H1 (cell line): ENCODE measurements around the gene MAGED2. TPM values are rescaled to one million over a fixed set of nuclear protein-coding genes. Genes with fewer than 3 reads are reported as not detected.

Experiments used
- CTCF ChIA-PET: fragments of 300-600 bp; sonication (Branson Sonifier 250); formaldehyde crosslinking; loops from one replicate; lab custom pipeline; 2021; ENCODE audit not compliant: partially characterized antibody; lab: Charles Lee
- POLR2A ChIA-PET: fragments of 300-600 bp; sonication (Branson Sonifier 250); formaldehyde crosslinking; loops from one replicate; lab custom pipeline; 2021; ENCODE audit warnings: inconsistent platforms; ENCODE audit not compliant: partially characterized antibody; lab: Charles Lee
- DNase-seq, 2 experiments: peaks; one replicate each; pipeline versions ENCODE4 v3.0.0 to v3.0.0-alpha.2; 2010 to 2022; ENCODE audit warnings: low spot score in 2 of 2, low read depth in 1 of 2, mixed read lengths in 1 of 2
- FAIRE-seq: peaks from 2 replicates; lab custom pipeline; 2011; peaks lifted over from hg19 to GRCh38; lab: Jason Lieb, UNC
- H2AFZ ChIP-seq: 2 replicates; pipeline ENCODE4 v1.8.1; 2012; ENCODE audit warnings: low read length, inconsistent platforms
- H2AK5ac ChIP-seq: 2 replicates; pipeline ENCODE4 v1.6.1; 2013; ENCODE audit warnings: low read depth, low read length
- H2BK120ac ChIP-seq: replicated peaks from 2 replicates; pipeline ENCODE3; 2013; ENCODE audit warnings: low read depth, low read length, inconsistent platforms
- H2BK12ac ChIP-seq: 2 replicates; pipeline ENCODE4 v1.6.1; 2013; ENCODE audit warnings: low read depth, low read length
- H2BK15ac ChIP-seq: 2 replicates; pipeline ENCODE4 v1.6.1; 2013; ENCODE audit warnings: low read length
- H2BK20ac ChIP-seq: 2 replicates; pipeline ENCODE4 v1.6.1; 2013; ENCODE audit warnings: low read length
- H2BK5ac ChIP-seq: 2 replicates; pipeline ENCODE4 v1.6.1; 2013; ENCODE audit warnings: low read depth, low read length
- H3K14ac ChIP-seq: 2 replicates; pipeline ENCODE4 v1.6.1; 2013; ENCODE audit warnings: inconsistent platforms; ENCODE audit not compliant: insufficient read length
- H3K18ac ChIP-seq: 2 replicates; pipeline ENCODE4 v1.6.1; 2013; ENCODE audit warnings: low read length; ENCODE audit errors: extremely low read depth
- H3K23ac ChIP-seq: 2 replicates; pipeline ENCODE4 v1.6.1; 2013; ENCODE audit warnings: inconsistent platforms; ENCODE audit not compliant: insufficient read length
- H3K23me2 ChIP-seq: 2 replicates; pipeline ENCODE4 v1.6.1; 2013; ENCODE audit warnings: low read depth, low read length
- H3K27ac ChIP-seq: 2 replicates; pipeline ENCODE4 v1.6.1; 2011; ENCODE audit warnings: low read depth, low read length, inconsistent platforms
- H3K27me3 ChIP-seq, 4 experiments: replicated peaks in 1 of 4; 1 replicate in 1 of 4; 2 replicates in 3 of 4; pipeline versions ENCODE4 v1.6.1 to v1.8.1; 2011 to 2013; ENCODE audit warnings: low read length in 3 of 4, mild to moderate bottlenecking in 3 of 4, inconsistent platforms in 2 of 4, mixed read lengths in 2 of 4, moderate library complexity in 1 of 4; ENCODE audit not compliant: control insufficient read depth in 3 of 4, insufficient read depth in 3 of 4; ENCODE audit errors: extremely low read depth in 1 of 4
- H3K36me3 ChIP-seq, 4 experiments: 2 replicates each; pipeline versions ENCODE4 v1.6.1 to v1.8.1; 2011 to 2013; ENCODE audit warnings: mild to moderate bottlenecking in 4 of 4, low read length in 3 of 4, moderate library complexity in 2 of 4, control low read depth in 1 of 4, inconsistent platforms in 1 of 4; ENCODE audit not compliant: insufficient read depth in 4 of 4, control insufficient read depth in 2 of 4
- H3K4ac ChIP-seq: replicated peaks from 2 replicates; pipeline ENCODE3; 2013; ENCODE audit warnings: low read length, low read depth, mixed read lengths, inconsistent platforms; ENCODE audit not compliant: insufficient read length
- H3K4me1 ChIP-seq, 4 experiments: replicated peaks in 1 of 4; 1 replicate in 1 of 4; 2 replicates in 3 of 4; pipeline versions ENCODE4 v1.6.1 to v1.8.1; 2011 to 2013; ENCODE audit warnings: low read length in 3 of 4, inconsistent platforms in 2 of 4, mixed read lengths in 1 of 4; ENCODE audit not compliant: insufficient read depth in 4 of 4, control insufficient read depth in 3 of 4
- H3K4me2 ChIP-seq, 2 experiments: 2 replicates each; pipeline versions ENCODE4 v1.6.1 to v1.8.1; 2011 to 2013; ENCODE audit warnings: low read depth in 2 of 2, low read length in 2 of 2, control low read depth in 1 of 2, inconsistent platforms in 1 of 2, mild to moderate bottlenecking in 1 of 2; ENCODE audit not compliant: insufficient read depth in 1 of 2
- H3K4me3 ChIP-seq, 4 experiments: fragments of 200-600, 300-600 bp in 1 of 4; sonication (generic), shearing (Covaris generic), sonication (Bioruptor Twin) in 1 of 4; 2 replicates each; pipeline versions ENCODE4 v1.5.1 to v1.8.1; 2011 to 2016; ENCODE audit warnings: low read length in 4 of 4, low read depth in 3 of 4, control low read depth in 2 of 4, inconsistent platforms in 2 of 4, mild to moderate bottlenecking in 2 of 4, mixed read lengths in 1 of 4, moderate library complexity in 1 of 4; ENCODE audit not compliant: insufficient read depth in 2 of 4; ENCODE audit errors: extremely low read depth in 1 of 4
- H3K56ac ChIP-seq: replicated peaks from 2 replicates; pipeline ENCODE3; 2013; ENCODE audit warnings: low read depth, mild to moderate bottlenecking, mixed read lengths, low read length, inconsistent platforms; ENCODE audit not compliant: insufficient read length
- H3K79me1 ChIP-seq: 2 replicates; pipeline ENCODE4 v1.6.1; 2013; ENCODE audit warnings: low read depth, low read length, control low read depth
- H3K79me2 ChIP-seq, 2 experiments: 2 replicates each; pipeline versions ENCODE4 v1.6.1 to v1.8.1; 2012 to 2013; ENCODE audit warnings: low read length in 2 of 2, mild to moderate bottlenecking in 2 of 2, inconsistent platforms in 1 of 2; ENCODE audit not compliant: insufficient read depth in 2 of 2, control insufficient read depth in 1 of 2
- H3K9ac ChIP-seq, 4 experiments: replicated peaks in 1 of 4; 1 replicate in 1 of 4; 2 replicates in 3 of 4; pipeline versions ENCODE4 v1.6.1 to v1.8.1; 2011 to 2013; ENCODE audit warnings: low read depth in 3 of 4, low read length in 3 of 4, control low read depth in 2 of 4, mild to moderate bottlenecking in 2 of 4, moderate library complexity in 2 of 4, inconsistent platforms in 1 of 4; ENCODE audit errors: extremely low read depth in 1 of 4
- H3K9me3 ChIP-seq, 2 experiments: 2 replicates each; pipeline versions ENCODE4 v1.6.1 to v1.8.1; 2012 to 2013; ENCODE audit warnings: mild to moderate bottlenecking in 2 of 2, moderate library complexity in 2 of 2, control low read depth in 1 of 2, inconsistent platforms in 1 of 2, low read depth in 1 of 2, low read length in 1 of 2, mixed read lengths in 1 of 2; ENCODE audit not compliant: insufficient read depth in 2 of 2
- H4K20me1 ChIP-seq, 2 experiments: replicated peaks in 1 of 2; 2 replicates each; pipeline versions ENCODE3 to v1.8.1; 2011 to 2013; ENCODE audit warnings: inconsistent platforms in 2 of 2, low read length in 2 of 2, mild to moderate bottlenecking in 1 of 2; ENCODE audit not compliant: insufficient read depth in 2 of 2, control insufficient read depth in 1 of 2
- H4K5ac ChIP-seq: 2 replicates; pipeline ENCODE4 v1.6.1; 2013; ENCODE audit warnings: low read length, low read depth, mixed read lengths, inconsistent platforms; ENCODE audit not compliant: insufficient read length
- H4K8ac ChIP-seq: 2 replicates; pipeline ENCODE4 v1.8.0; 2013; ENCODE audit warnings: mild to moderate bottlenecking, moderate library complexity, low read length, inconsistent platforms; ENCODE audit not compliant: insufficient read depth; ENCODE audit errors: extremely low read depth
- H4K91ac ChIP-seq: replicated peaks from 2 replicates; pipeline ENCODE3; 2013; ENCODE audit warnings: low read length, mixed read lengths, inconsistent platforms; ENCODE audit not compliant: insufficient read length
- ASH2L ChIP-seq: fragments of 200-600, 300-600 bp; sonication (generic); IDR thresholded peaks from one replicate; pipeline ENCODE4 v1.7.1; 2017; ENCODE audit warnings: low read length
- ATF3 ChIP-seq: IDR thresholded peaks from 2 replicates; pipeline ENCODE4 v1.6.1; 2011; ENCODE audit warnings: low read depth, mild to moderate bottlenecking, low read length; ENCODE audit not compliant: insufficient read depth
- BRCA1 ChIP-seq: IDR thresholded peaks from 2 replicates; pipeline ENCODE4 v1.6.1; 2012; ENCODE audit warnings: low read depth, low read length, improper control_type of control experiment
- CEBPB ChIP-seq: IDR thresholded peaks from 2 replicates; pipeline ENCODE4 v1.6.1; 2012; ENCODE audit warnings: low read depth, low read length
- EGR1 ChIP-seq: IDR thresholded peaks from 2 replicates; pipeline ENCODE4 v1.6.1; 2011; ENCODE audit warnings: low read depth, low read length, borderline replicate concordance
- EZH2 ChIP-seq: fragments of 200-600 bp; sonication (generic); IDR thresholded peaks from 2 replicates; pipeline ENCODE4 v1.7.1; 2012; ENCODE audit warnings: low read depth, mild to moderate bottlenecking, moderate library complexity, low read length, inconsistent platforms; ENCODE audit not compliant: severe bottlenecking
- FOSL1 ChIP-seq: IDR thresholded peaks from 2 replicates; pipeline ENCODE4 v1.6.1; 2011; ENCODE audit warnings: mild to moderate bottlenecking, low read depth, low read length, moderate library complexity; ENCODE audit not compliant: insufficient read depth
- HDAC6 ChIP-seq: IDR thresholded peaks from one replicate; pipeline ENCODE4 v1.7.1; 2012; ENCODE audit warnings: low read depth, mild to moderate bottlenecking, inconsistent platforms, low read length, moderate library complexity
- NANOG ChIP-seq: IDR thresholded peaks from 2 replicates; pipeline ENCODE4 v1.6.1; 2011; ENCODE audit warnings: low read length, low read depth, mild to moderate bottlenecking, inconsistent platforms; ENCODE audit not compliant: insufficient read depth, poor library complexity, severe bottlenecking
- POLR2AphosphoS5 ChIP-seq: IDR thresholded peaks from 2 replicates; pipeline ENCODE4 v1.6.1; 2011; ENCODE audit warnings: low read depth, low read length
- RNF2 ChIP-seq: fragments of 200-900, 300-1000 bp; sonication (generic); IDR thresholded peaks from 2 replicates; pipeline ENCODE4 v1.7.1; 2016; ENCODE audit warnings: borderline replicate concordance, low read depth, mild to moderate bottlenecking, antibody characterized with exemption, low read length; ENCODE audit not compliant: poor library complexity, severe bottlenecking; ENCODE audit errors: missing control alignments
- SAP30 ChIP-seq: fragments of 300-600 bp; sonication (generic); IDR thresholded peaks from 2 replicates; pipeline ENCODE4 v1.7.1; 2012; ENCODE audit warnings: low read length, moderate library complexity, mild to moderate bottlenecking, inconsistent platforms; ENCODE audit not compliant: insufficient read depth, insufficient replicate concordance
- TAF7 ChIP-seq: optimal IDR thresholded peaks from 2 replicates; pipeline ENCODE3; 2011; ENCODE audit warnings: low read depth, mild to moderate bottlenecking, inconsistent platforms, low read length, moderate library complexity, borderline replicate concordance
- WGBS, 2 experiments: shearing (Covaris generic) in 1 of 2; methylation state at CpG; one replicate each; pipeline versions ENCODE4 v1.1.6 to v1.1.7; 2013 to 2015; ENCODE audit warnings: low lambda C conversion rate in 2 of 2, mixed read lengths in 2 of 2, inconsistent platforms in 1 of 2, low coverage in 1 of 2, missing lambda C conversion rate in 1 of 2; ENCODE audit not compliant: insufficient replicate concordance in 2 of 2, insufficient coverage in 1 of 2, insufficient read length in 1 of 2; ENCODE audit errors: extremely low coverage in 1 of 2, missing lambda C conversion rate in 1 of 2; 5-methylcytosine and 5-hydroxymethylcytosine counted together
- polyA plus RNA-seq, 7 experiments: library from polyadenylated mRNA; depleted of rRNA in 3 of 7; stranded (reverse) in 5 of 7; unstranded in 2 of 7; fragments of >200 nt in 5 of 7; fragments of 200-250 nt in 2 of 7; gene quantifications; 1 replicate in 5 of 7; 2 replicates in 1 of 7; 4 replicates in 1 of 7; pipeline versions ENCODE4 v1.2.1 to v1.2.3, GENCODE V29; 2011 to 2013; ENCODE audit warnings: missing spikeins in 2 of 7, mixed read lengths in 2 of 7
- total RNA-seq: library from RNA; stranded (reverse); fragmentation: NEBNext Ultra II Directional; extraction: Animal tissue kit (Norgen Biotek cat#: 25700); gene quantifications from 2 replicates; pipeline ENCODE4 v1.2.1, GENCODE V29; 2021

The MAGED2 gene
- total and polyA plus RNA-seq, 2 of the 8 experiments (the other 6 are each of a cell fraction or from before 2014, with no cell fraction given), result 83.3 to 120 TPM

GRCh38 chrX:54824195-54824594 lies 16.6 kb downstream of the MAGED2 start:
- no peak overlapping the region for H3K27ac ChIP-seq
- no peak overlapping the region for H3K4ac ChIP-seq
- POLR2A ChIA-PET, result interaction anchor here (0.6 kb wide), 1 partner anchor 1140 kb away, joined by 4 read pairs; no protein-coding TSS in a partner anchor
- H3K36me3 ChIP-seq, result no peaks in the 10 kb centered on the region
- no peaks in the 10 kb centered on the region for H4K20me1 ChIP-seq
- no peak overlapping the region for H3K4me2 ChIP-seq
- no peaks in the 10 kb centered on the region for H3K23me2 ChIP-seq
- no peaks in the 10 kb centered on the region for H3K79me2 ChIP-seq
- no peak overlapping the region for H3K4me3 ChIP-seq
- no peak overlapping the region for H2BK20ac ChIP-seq
- H4K8ac ChIP-seq, result no peak overlapping the region
- no peak overlapping the region for H2AK5ac ChIP-seq
- no peak overlapping the region for H4K5ac ChIP-seq
- no peak overlapping the region for H2BK12ac ChIP-seq
- no peak overlapping the region for H3K18ac ChIP-seq
- no peak overlapping the region for H3K56ac ChIP-seq
- no peak overlapping the region for H2AFZ ChIP-seq
- H2BK120ac ChIP-seq, result no peak overlapping the region
- H3K79me1 ChIP-seq, result no peaks in the 10 kb centered on the region
- WGBS, 2 experiments, result 100% methylated on average over 2 of the region's 5 CpGs; no CpG with 5 or more reads in 1 of the 2 experiments
- no peak overlapping the region for H3K14ac ChIP-seq
- no peaks in the 10 kb centered on the region for H3K27me3 ChIP-seq
- FAIRE-seq, result no peak
- H3K9me3 ChIP-seq, result no peaks in the 10 kb centered on the region
- no peak overlapping the region for H2BK15ac ChIP-seq
- no peak overlapping the region for H3K23ac ChIP-seq
- H3K4me1 ChIP-seq, result no peaks in the 10 kb centered on the region
- H2BK5ac ChIP-seq, result no peak overlapping the region
- CTCF ChIA-PET, result interaction anchor here (0.6 to 1.1 kb wide), 2 partner anchors 35 to 218 kb away, joined by 3 read pairs; no protein-coding TSS in a partner anchor
- no peak overlapping the region for H3K9ac ChIP-seq
- H4K91ac ChIP-seq, result no peak overlapping the region
- no peak for DNase-seq
- TF ChIP-seq RNF2, result no peak
- TF ChIP-seq FOSL1, result no peak
- no peak for TF ChIP-seq CEBPB
- no peak for TF ChIP-seq EZH2
- TF ChIP-seq ATF3, result no peak
- TF ChIP-seq TAF7, result no peak
- no peak for TF ChIP-seq NANOG
- TF ChIP-seq SAP30, result no peak
- no peak for TF ChIP-seq EGR1
- TF ChIP-seq ASH2L, result no peak
- TF ChIP-seq POLR2AphosphoS5, result no peak
- TF ChIP-seq BRCA1, result no peak
- no peak for TF ChIP-seq HDAC6
